ENCODE results near the gene TMEM233. TPM values are rescaled to one million over a fixed set of nuclear protein-coding genes. Genes with fewer than 3 reads are reported as not detected.

TMEM233 gene
- total RNA-seq, 1 donor from 2014 or later: 0.11 TPM

DNA sequence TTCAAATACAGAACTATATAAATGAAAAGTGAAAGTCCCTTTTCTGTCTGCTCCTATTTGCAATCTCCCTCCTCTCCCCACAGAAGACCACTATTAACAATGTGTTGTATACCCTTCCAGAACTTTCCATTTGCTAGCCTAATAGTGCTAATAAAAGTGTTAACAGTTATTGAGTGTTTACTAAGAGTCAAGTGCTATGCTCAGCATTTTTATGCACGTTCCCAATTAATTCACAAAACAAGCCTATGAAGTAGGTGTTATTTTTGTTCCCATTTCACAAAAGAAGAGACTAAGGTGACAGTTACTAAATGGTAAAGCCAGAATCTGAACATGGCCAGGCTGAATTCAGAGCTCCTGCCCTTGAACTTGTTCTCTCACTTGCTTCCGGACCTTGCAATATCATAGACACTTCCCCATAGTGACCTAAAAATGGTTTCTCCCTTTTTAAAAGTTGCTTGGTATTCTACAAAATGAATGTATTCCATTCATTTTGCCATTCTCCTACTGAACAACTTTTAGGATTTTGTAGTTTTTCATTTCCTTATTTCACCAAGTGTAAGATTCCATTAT, 72.7 kb downstream of the TMEM233 start:
- peak overlapping the region; percentile 86 for H3K4me3 ChIP-seq
- DNase-seq: no peak
- no peaks in the 10 kb centered on the region for H3K27me3 ChIP-seq (ENCODE audit: low read depth)
- intact Hi-C loops (cut with micrococcal nuclease): loop anchor here (5.0 kb wide), 1 partner anchor 116 kb away; no protein-coding TSS in a partner anchor
- no peaks in the 10 kb centered on the region for H3K9me3 ChIP-seq (replicated peaks)
- TF ChIP-seq, protein P1, sequence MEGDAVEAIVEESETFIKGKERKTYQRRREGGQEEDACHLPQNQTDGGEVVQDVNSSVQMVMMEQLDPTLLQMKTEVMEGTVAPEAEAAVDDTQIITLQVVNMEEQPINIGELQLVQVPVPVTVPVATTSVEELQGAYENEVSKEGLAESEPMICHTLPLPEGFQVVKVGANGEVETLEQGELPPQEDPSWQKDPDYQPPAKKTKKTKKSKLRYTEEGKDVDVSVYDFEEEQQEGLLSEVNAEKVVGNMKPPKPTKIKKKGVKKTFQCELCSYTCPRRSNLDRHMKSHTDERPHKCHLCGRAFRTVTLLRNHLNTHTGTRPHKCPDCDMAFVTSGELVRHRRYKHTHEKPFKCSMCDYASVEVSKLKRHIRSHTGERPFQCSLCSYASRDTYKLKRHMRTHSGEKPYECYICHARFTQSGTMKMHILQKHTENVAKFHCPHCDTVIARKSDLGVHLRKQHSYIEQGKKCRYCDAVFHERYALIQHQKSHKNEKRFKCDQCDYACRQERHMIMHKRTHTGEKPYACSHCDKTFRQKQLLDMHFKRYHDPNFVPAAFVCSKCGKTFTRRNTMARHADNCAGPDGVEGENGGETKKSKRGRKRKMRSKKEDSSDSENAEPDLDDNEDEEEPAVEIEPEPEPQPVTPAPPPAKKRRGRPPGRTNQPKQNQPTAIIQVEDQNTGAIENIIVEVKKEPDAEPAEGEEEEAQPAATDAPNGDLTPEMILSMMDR (IDR thresholded peaks at IDR 0.05; ENCODE audit: borderline replicate concordance): no peak
- H3K4me1 ChIP-seq: peaks cover 53% of the 10 kb centered on the region
- peaks cover 8% of the 10 kb centered on the region for H3K36me3 ChIP-seq
- peak overlapping the region; percentile 6 for H3K27ac ChIP-seq (replicated peaks)

DNA sequence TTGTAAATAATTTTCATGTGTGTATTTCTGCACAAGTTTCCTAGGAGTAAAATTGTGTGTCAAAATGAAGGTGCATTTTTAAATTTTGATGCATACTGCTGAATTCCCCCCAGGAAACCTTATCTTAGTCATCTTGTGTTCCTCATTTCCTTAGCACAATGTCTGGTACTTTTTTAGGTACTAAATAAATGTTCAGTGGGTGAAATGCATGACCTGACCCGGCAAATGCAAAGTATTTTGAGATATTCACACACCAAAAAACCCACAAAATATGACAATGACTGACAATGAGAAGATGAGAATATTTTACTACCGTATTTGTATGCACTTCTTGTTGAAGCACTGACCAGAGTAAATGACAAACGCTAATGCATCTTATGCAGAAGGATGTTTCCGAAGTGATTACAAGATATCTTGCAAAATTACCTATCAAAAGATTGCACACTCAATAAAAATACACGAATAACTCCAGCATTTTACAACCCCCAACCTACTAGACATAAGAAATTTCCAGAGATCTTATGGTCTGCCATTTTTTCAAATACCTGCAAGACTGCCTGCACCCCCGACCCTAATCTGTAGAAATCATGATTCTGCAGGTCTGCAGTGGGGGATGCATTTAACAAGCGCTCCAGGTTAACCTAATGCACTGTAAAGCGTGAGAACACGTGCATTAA, 73.5 kb downstream of the TMEM233 start:
- Histone ChIP-seq H3K36me3 (peaks cover 13% of the 10 kb centered on the region), H3K27ac (replicated peaks) (peak overlapping the region; percentile 92), H3K4me1 (peaks cover 60% of the 10 kb centered on the region), H3K4me3 (peak overlapping the region; percentile 86), H3K27me3 (ENCODE audit: low read depth) (no peaks in the 10 kb centered on the region), H3K9me3 (replicated peaks) (no peaks in the 10 kb centered on the region)
- intact Hi-C loops (cut with micrococcal nuclease): loop anchor here (5.0 kb wide), 1 partner anchor 115 kb away; no protein-coding TSS in a partner anchor
- TF ChIP-seq, protein P1 (IDR thresholded peaks at IDR 0.05; ENCODE audit: borderline replicate concordance): no peak
- DNase-seq: no peak

DNA sequence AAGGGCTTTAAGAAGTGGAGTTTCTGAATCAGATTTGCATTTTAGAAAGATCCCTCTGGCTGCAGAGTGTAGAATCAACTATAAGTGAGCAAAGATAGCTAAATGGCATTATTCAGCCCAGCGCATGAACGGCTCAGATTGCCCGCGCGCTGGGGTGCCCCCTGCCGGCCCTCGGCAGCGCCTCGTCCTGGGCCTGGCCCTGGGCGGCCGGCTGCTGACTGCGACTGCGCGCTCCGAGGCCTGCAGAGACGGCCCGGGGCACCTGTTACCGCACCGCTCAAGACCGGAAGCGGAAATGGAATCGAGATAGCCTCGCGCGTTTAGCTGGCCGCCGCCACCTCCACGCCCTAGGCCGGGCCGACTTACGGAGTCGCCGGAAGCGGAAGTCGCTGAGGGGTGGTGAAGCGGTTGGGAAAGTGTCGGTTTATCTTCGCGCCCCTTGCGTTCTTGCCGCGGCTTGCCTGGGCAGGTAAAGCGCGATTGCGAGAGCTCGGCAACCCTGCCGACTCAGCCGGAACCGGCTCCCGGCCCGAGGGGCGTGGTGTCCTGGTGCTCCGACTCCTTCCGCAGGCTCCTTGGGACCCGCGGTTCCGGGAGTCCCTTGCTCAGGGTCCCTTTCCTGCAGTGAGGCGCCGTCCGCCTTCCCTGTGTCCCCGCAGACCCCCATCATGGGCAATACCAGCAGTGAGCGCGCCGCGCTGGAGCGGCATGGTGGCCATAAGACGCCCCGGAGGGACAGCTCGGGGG, 74.2 kb downstream of the TMEM233 start, which contains the start of gene PRKAB1:
Gene PRKAB1 (plus strand): TSS at position 557 of the 747 bp plus-strand sequence. CDS start 112 bp downstream, at position 669.
- peak; percentile 95 for DNase-seq
- H3K4me1 ChIP-seq: peaks cover 66% of the 10 kb centered on the region
- H3K9me3 ChIP-seq (replicated peaks): no peaks in the 10 kb centered on the region
- intact Hi-C loops (cut with micrococcal nuclease): loop anchor here (5.0 kb wide), 1 partner anchor 115 kb away; no protein-coding TSS in a partner anchor
- peak within 1 kb of the TSS; percentile 86 for H3K4me3 ChIP-seq
- TF ChIP-seq, protein P1 (IDR thresholded peaks at IDR 0.05; ENCODE audit: borderline replicate concordance): peak; percentile 98
- H3K27me3 ChIP-seq (ENCODE audit: low read depth): no peaks in the 10 kb centered on the region
- peak within 1 kb of the TSS; percentile 92 for H3K27ac ChIP-seq (replicated peaks)
- H3K36me3 ChIP-seq: peaks cover 20% of the 10 kb centered on the region

DNA sequence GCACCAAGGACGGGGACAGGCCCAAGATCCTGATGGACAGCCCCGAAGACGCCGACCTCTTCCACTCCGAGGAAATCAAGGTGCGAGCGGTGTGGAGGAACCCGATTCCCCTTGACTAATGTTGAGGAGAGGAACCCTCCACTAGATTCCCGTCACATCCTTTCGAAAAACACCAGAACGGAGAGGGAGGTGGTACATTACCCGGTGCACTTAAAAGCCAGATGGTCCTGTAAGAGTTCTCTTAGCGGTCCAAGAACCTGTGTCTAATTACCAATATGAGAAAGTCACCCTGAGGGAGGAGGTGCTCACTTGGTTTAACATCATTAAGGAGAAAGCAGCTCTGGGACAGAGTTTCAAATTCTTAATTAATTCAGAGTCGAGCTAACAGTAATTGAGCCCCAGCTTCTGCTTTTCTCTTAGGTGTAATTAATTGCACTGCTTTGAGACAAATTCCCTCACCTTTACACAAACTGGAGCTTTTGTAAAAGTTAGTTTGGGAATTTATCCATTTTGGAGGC, 74.8 kb downstream of the TMEM233 start:
- no peaks in the 10 kb centered on the region for H3K27me3 ChIP-seq (ENCODE audit: low read depth)
- peaks cover 26% of the 10 kb centered on the region for H3K36me3 ChIP-seq
- peak overlapping the region; percentile 92 for H3K27ac ChIP-seq (replicated peaks)
- intact Hi-C loops (cut with micrococcal nuclease): loop anchor here (5.0 kb wide), 1 partner anchor 114 kb away; no protein-coding TSS in a partner anchor
- no peaks in the 10 kb centered on the region for H3K9me3 ChIP-seq (replicated peaks)
- peak overlapping the region; percentile 86 for H3K4me3 ChIP-seq
- TF ChIP-seq, protein P1 (IDR thresholded peaks at IDR 0.05; ENCODE audit: borderline replicate concordance): no peak
- DNase-seq: no peak
- peaks cover 72% of the 10 kb centered on the region for H3K4me1 ChIP-seq

Measured in left ventricle myocardium inferior (tissue), 1 donor.